PC-9 (cell line): ENCODE data around the gene ABCB6. TPM values are rescaled to one million over a fixed set of nuclear protein-coding genes. Genes with fewer than 3 reads are reported as not detected.

Experiments
- BruUV-seq: library from RNA; stranded (reverse); fragments of 400-500 nt; replicated peaks from 2 replicates; lab custom pipeline; 2021; lab: Mats Ljungman, UMichigan
- CTCF ChIA-PET: fragments of 300-600 bp; sonication (Branson Sonifier 250); formaldehyde crosslinking; loops from one replicate; lab custom pipeline; 2022; ENCODE audit warnings: antibody characterized with exemption; lab: Charles Lee
- POLR2A ChIA-PET: fragments of 300-600 bp; sonication (Branson Sonifier 250); formaldehyde crosslinking; loops from one replicate; lab custom pipeline; 2022; ENCODE audit warnings: antibody characterized with exemption; ENCODE audit not compliant: unreplicated experiment; lab: Charles Lee
- DNase-seq, 2 experiments: peaks; one replicate each; pipeline versions ENCODE4 v3.0.0 to v3.0.0-alpha.2; 2015 to 2022; ENCODE audit warnings: mixed read lengths in 1 of 2
- H2AFZ ChIP-seq: fragments of 200-600 bp; sonication (generic); 2 replicates; pipeline ENCODE4 v1.8.1; 2017; ENCODE audit warnings: antibody characterized with exemption
- H3F3A ChIP-seq: fragments of 200-600 bp; sonication (generic); 2 replicates; pipeline ENCODE4 v1.8.1; 2017; ENCODE audit warnings: antibody characterized with exemption, mild to moderate bottlenecking, low read depth; ENCODE audit not compliant: insufficient read depth
- H3K27ac ChIP-seq: fragments of 200-600 bp; sonication (generic); 2 replicates; pipeline ENCODE4 v1.6.1; 2016; ENCODE audit warnings: mixed run types
- H3K27me3 ChIP-seq: fragments of 200-600 bp; sonication (generic); 2 replicates; pipeline ENCODE4 v1.6.1; 2016; ENCODE audit warnings: low read depth, mixed run types; ENCODE audit not compliant: insufficient read depth
- H3K36me3 ChIP-seq: fragments of 200-600 bp; sonication (generic); 2 replicates; pipeline ENCODE4 v1.6.1; 2016; ENCODE audit warnings: low read depth, mixed run types
- H3K4me1 ChIP-seq: fragments of 200-600 bp; sonication (generic); replicated peaks from 2 replicates; pipeline ENCODE4 v1.6.1; 2016; ENCODE audit warnings: mixed run types; ENCODE audit not compliant: insufficient read depth
- H3K4me2 ChIP-seq: fragments of 200-600 bp; sonication (generic); 2 replicates; pipeline ENCODE4 v1.6.1; 2017; ENCODE audit warnings: mixed run types
- H3K4me3 ChIP-seq: fragments of 200-600 bp; sonication (generic); 2 replicates; pipeline ENCODE4 v1.6.1; 2016; ENCODE audit warnings: mixed run types
- H3K79me2 ChIP-seq: fragments of 200-600 bp; sonication (generic); 2 replicates; pipeline ENCODE4 v1.6.1; 2017; ENCODE audit warnings: low read depth, mixed run types
- H3K9me2 ChIP-seq: fragments of 200-600 bp; sonication (generic); 2 replicates; pipeline ENCODE4 v1.8.1; 2017; ENCODE audit warnings: mild to moderate bottlenecking; ENCODE audit not compliant: insufficient read depth
- H3K9me3 ChIP-seq: fragments of 200-600 bp; sonication (generic); 2 replicates; pipeline ENCODE4 v1.8.1; 2016; ENCODE audit warnings: low read depth; ENCODE audit not compliant: insufficient read depth
- H4K20me1 ChIP-seq: fragments of 200-600 bp; sonication (generic); 2 replicates; pipeline ENCODE4 v1.8.1; 2017; ENCODE audit not compliant: insufficient read depth
- EZH2 ChIP-seq: fragments of 200-600 bp; sonication (generic); IDR thresholded peaks from 2 replicates; pipeline ENCODE4 v1.8.0; 2017; ENCODE audit warnings: antibody characterized with exemption, low read depth
- intact Hi-C: fragments of 100-400 bp; cut with micrococcal nuclease; formaldehyde crosslinking; loops from one replicate; pipeline ENCODE4 v1.10.0; 2022; ENCODE audit not compliant: unreplicated experiment
- total RNA-seq: library from RNA; stranded (reverse); gene quantifications from 2 replicates; pipeline ENCODE4 v1.2.3, GENCODE V29; 2021
- TF ChIP-seq, protein P1 (sequence below): fragments of 200-600 bp; sonication (generic); conservative IDR thresholded peaks from 2 replicates; pipeline ENCODE4 v1.6.1; 2017; ENCODE audit warnings: mixed run types, antibody characterized with exemption, mild to moderate bottlenecking, moderate library complexity

ABCB6 gene
- total RNA-seq, 1 experiment from 2014 or later: 41.4 TPM

DNA sequence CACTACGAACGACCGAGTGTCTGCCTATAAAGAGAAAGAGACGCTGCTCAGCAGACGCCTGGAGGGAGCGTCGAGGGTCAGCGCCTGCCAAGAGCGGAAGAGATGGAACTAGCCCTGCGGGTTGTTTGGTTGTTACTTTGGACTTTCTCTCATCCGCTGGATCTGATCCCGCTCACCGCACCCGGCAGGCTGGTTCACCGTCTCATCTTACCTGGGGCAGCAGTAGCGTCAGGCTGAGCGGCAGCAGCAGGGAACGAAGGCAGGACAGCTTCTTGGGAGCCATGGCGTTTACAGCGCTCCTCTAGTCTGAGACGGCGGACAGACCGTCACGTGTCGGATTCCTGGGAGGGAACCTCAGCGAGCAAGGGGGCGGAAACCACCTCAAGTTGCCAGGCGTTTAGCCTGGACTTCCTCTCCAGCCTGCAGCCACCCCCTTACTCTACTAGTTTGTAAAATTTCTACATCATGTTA is 24.6 kb upstream of the ABCB6 start:
- Histone ChIP-seq H3K4me2 (no peak overlapping the region), H3K27ac (no peak overlapping the region), H3K36me3 (0 out of 2 replicates have a peak, but pooled peaks cover 3% of the 10 kb centered on the region), H3K4me3 (no peak overlapping the region), H3K9me3 (no peaks in the 10 kb centered on the region), H4K20me1 (no peaks in the 10 kb centered on the region), H3K4me1 (peaks cover 25% of the 10 kb centered on the region), H3K27me3 (no peaks in the 10 kb centered on the region), H3K79me2 (peaks cover 28% of the 10 kb centered on the region), H3F3A (peaks cover 16% of the 10 kb centered on the region), H3K9me2 (no peaks in the 10 kb centered on the region), H2AFZ (no peak overlapping the region)
- TF ChIP-seq, protein P1, sequence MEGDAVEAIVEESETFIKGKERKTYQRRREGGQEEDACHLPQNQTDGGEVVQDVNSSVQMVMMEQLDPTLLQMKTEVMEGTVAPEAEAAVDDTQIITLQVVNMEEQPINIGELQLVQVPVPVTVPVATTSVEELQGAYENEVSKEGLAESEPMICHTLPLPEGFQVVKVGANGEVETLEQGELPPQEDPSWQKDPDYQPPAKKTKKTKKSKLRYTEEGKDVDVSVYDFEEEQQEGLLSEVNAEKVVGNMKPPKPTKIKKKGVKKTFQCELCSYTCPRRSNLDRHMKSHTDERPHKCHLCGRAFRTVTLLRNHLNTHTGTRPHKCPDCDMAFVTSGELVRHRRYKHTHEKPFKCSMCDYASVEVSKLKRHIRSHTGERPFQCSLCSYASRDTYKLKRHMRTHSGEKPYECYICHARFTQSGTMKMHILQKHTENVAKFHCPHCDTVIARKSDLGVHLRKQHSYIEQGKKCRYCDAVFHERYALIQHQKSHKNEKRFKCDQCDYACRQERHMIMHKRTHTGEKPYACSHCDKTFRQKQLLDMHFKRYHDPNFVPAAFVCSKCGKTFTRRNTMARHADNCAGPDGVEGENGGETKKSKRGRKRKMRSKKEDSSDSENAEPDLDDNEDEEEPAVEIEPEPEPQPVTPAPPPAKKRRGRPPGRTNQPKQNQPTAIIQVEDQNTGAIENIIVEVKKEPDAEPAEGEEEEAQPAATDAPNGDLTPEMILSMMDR: no peak
- no peak for TF ChIP-seq EZH2
- POLR2A ChIA-PET: no interaction called here
- intact Hi-C loops: no loop called here
- CTCF ChIA-PET: no interaction called here
- no peak for DNase-seq
- no TSS peak for BruUV-seq

DNA sequence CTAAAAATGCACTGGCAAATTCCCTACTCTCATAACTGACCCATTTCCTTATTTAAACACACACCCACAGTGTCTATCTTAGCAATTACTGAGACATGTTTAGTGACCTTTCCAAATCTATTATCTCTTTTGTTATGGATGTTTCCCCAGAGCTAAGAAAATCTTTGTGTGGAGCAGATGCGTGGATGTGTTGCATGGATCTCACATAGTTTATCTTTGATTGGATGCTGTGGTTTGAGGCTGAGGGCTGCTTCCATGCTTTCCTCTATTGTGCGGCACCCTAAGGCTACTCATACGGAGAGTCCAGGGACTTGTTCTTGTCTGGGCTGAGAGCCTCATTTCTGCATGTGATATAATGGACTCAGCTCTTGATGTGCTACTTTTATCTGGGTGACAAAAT is 15.6 kb upstream of the ABCB6 start:
- no peaks in the 10 kb centered on the region for H3K9me2 ChIP-seq
- no peaks in the 10 kb centered on the region for H3K9me3 ChIP-seq
- no peaks in the 10 kb centered on the region; the same call in 1 of the 2 replicates for H4K20me1 ChIP-seq
- peaks cover 20% of the 10 kb centered on the region for H3F3A ChIP-seq
- H3K79me2 ChIP-seq: peaks cover 23% of the 10 kb centered on the region
- BruUV-seq: no TSS peak
- TF ChIP-seq, protein P1: no peak
- TF ChIP-seq EZH2: no peak
- peaks cover 8% of the 10 kb centered on the region for H3K4me1 ChIP-seq
- DNase-seq: no peak
- H3K4me3 ChIP-seq: no peak overlapping the region
- intact Hi-C loops: no loop called here
- peaks cover 22% of the 10 kb centered on the region; the same call in 1 of the 2 replicates for H3K36me3 ChIP-seq
- no peak overlapping the region for H3K27ac ChIP-seq
- H3K27me3 ChIP-seq: no peaks in the 10 kb centered on the region
- POLR2A ChIA-PET: no interaction called here
- no peak overlapping the region for H2AFZ ChIP-seq
- H3K4me2 ChIP-seq: no peak overlapping the region
- CTCF ChIA-PET: no interaction called here

GRCh38 chr2:219230059-219230540 is 11.3 kb upstream of the ABCB6 start:
- Histone ChIP-seq H2AFZ (peak overlapping the region; percentile 80), H3K9me3 (no peaks in the 10 kb centered on the region), H3K27me3 (no peaks in the 10 kb centered on the region), H3K9me2 (no peaks in the 10 kb centered on the region), H3K4me3 (peak overlapping the region; percentile 67), H3K4me1 (peaks cover 16% of the 10 kb centered on the region), H3F3A (peaks cover 8% of the 10 kb centered on the region), H3K27ac (peak overlapping the region; percentile 77), H3K4me2 (peak overlapping the region; percentile 92), H4K20me1 (no peaks in the 10 kb centered on the region; the same call in 1 of the 2 replicates), H3K79me2 (peaks cover 39% of the 10 kb centered on the region), H3K36me3 (0 out of 2 replicates have a peak, but pooled peaks cover 22% of the 10 kb centered on the region)
- TSS peak; percentile 70 for BruUV-seq
- peak; percentile 31 to 56 for DNase-seq
- POLR2A ChIA-PET: interaction anchor here (0.6 to 1.2 kb wide), 2 partner anchors 19 to 53 kb away, joined by 6 to 7 read pairs; partner anchors contain the start of gene CNPPD1
- CTCF ChIA-PET: interaction anchor here (1.3 to 1.4 kb wide), 2 partner anchors 59 to 65 kb away, joined by 3 to 5 read pairs; no protein-coding TSS in a partner anchor
- TF ChIP-seq, protein P1: no peak
- TF ChIP-seq EZH2: no peak
- intact Hi-C loops: no loop called here
